ENCODE results near the gene LAYN.

LAYN gene

DNA sequence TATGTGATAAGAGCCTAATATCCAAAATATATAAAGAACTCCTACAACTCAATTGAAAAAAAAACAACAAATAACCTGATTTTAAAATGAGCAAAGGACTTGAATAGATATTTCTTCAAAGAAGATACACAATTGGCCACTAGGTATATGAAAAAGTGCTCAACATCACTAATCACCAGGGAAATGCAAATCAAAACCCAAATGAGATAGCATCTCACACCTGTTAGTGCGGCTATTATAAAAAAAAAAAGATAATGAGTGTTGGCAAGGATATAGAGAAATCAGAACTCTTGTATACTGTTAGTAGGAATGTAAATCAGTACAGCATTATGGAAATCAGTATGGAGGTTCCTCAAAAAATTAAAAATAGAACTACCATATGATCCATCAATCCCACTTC is 55.8 kb downstream of the LAYN start:
- DNase-seq (ENCODE audit: low read depth), result no peak

DNA sequence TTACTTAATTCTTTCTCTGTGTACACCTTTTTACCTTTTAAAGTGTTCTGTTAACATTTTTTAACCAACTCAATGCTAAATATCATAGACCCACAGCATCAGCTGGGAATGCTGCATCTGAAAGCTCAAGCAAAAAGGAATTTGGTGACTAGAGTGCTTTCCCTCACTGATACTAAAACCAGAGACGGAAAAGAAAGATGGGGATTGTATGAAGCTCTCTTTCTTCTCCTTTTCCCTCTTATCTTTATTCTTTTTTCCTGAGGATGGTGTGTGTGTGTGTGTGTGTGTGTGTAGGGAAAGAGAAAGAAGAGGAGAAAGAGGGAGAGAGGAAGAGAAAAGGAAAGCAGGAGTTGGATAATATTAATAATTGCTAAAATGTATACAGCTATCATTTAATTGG is 57.6 kb downstream of the LAYN start:
- no peak for DNase-seq (ENCODE audit: low read depth)

DNA sequence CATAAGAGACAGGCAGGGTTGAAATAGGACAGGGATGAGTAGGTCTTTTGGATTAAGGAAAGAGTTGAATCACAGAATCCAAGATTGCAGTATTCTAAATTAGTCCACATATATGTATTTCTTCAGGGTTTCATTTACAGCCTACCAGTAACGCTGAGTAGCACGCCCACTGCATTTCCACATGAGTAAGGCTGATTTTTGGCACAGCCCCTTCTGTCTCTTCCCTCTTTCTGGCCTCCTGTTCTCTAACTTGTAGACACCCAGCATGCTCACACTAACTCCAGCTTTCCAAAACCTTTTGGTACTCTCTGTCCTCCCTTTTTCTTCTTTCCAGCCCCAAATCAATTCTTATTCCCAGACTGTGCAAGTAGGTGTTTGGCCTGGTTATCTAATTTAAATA is 58.0 kb downstream of the LAYN start:
- DNase-seq (ENCODE audit: low read depth), result no peak

DNA sequence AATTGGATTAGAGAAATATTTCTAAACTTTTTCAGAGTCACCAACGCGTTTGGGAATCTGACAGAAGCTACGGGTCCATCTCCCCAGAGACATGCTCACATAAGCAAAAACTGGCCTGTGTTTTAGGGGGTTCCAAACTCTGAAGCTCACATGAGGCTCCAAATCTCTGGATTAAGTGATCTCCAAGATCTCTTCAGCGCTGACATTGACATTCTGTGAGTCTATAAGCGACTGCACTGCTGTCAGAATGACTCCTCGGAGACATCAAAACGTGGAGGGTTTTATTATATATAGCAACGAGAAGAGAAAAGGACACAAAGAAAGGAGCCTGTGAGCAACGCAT is 61.1 kb downstream of the LAYN start:
- DNase-seq (ENCODE audit: low read depth), result no peak

DNA sequence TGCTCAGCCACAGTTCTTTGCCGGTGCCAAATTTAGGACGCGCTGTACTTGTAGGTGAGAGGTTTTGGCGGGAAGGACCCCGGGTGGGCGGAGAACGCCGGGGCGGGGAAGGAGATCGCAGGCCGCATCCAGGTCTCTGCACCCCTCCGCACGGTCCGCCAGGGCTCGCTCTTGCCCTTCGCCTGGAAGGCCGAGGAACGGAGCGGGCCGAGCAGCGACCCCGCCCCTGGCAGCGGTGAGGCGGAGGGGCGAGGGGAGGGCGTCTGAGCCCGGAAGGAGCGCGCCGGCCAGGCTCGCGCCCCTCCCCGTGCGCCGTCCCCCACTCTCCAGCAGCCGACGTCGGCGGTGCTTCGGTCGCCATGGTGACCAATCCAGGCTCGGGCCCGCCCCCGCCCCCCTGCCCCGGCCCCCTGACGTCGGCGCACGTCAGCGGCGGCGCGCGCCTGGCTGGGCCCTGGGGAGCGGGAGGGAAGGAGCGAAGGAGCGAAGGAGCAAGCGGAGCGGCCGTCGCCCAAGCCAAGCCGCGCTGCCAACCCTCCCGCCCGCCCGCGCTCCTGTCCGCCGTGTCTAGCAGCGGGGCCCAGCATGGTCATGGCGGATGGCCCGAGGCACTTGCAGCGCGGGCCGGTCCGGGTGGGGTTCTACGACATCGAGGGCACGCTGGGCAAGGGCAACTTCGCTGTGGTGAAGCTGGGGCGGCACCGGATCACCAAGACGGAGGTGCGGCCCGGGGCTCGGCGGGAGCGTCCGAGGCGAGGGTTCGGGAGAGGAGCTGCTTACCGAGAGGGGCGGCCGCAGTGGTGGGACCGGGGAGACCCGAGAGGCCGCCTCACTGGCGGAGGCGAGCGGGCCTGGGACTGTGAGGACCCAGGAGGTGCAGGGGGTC is 61.7 kb downstream of the LAYN start, which contains the start of gene SIK2:
Gene SIK2, plus strand, starts transcription at position 471 of the 886 bp plus-strand sequence. Its CDS starts 115 bp downstream, at position 586.
- DNase-seq (ENCODE audit: low read depth), result peak; percentile 82

DNA sequence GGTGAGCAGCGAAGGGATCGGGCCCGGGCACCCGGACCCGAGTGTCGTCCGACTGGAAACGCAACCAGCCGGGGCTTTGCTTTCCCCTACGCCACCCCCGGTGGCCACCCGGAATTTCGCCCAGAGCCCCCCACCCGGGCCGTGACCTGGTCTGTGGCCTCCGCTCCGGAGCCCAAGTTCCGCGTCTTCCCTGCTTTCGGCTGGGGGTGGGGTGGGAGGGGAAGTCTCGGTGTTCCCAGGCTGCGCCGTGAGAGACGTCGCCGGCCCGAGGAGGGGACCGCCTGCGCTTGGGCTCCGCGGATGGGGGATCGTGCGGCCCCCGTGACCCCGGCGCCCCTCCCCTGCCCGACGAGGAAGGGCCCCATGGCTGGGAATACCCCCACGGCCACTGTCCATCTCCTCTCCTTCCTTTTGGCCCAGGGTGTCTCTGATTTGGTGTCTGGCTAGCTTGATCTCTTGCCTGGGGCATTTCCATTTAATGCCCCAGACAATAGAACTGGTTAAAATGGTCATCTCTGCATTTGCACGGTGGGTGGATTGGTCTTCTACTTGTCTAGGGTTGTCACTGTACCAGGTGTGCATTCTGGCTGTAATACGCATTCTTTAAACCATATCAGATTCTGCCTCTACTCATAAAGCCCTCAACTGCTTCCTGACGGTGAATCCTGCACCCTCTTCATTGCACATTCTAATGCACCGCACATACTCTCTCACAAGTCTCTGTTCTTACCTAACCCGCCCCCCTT is 62.5 kb downstream of the LAYN start:
- no peak for DNase-seq (ENCODE audit: low read depth)

DNA sequence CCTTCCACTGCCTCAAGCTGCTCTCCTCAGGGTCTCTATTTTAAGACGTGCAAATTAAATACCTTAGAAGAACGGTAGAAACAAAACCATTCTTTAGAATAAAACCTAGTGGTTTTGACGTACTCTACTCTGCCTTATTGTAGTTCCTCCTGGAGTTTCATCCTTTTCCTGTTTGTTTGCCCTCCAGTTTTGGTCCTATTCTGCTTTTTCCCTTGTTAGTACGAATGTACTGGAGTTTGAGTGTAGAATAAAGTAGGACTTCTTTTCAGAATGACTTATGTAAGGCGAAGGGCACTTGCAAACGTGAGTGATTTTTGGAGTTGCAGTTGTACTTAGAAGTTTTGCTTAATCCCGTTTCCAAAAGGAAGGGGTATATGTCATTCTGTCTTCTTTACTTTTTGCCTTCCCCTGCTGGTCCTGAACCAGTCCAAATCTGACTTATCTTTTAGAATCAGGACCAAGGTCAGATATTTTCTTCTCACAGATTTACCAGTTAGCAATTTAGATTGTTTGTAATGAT is 63.2 kb downstream of the LAYN start:
- DNase-seq (ENCODE audit: low read depth), result no peak

DNA sequence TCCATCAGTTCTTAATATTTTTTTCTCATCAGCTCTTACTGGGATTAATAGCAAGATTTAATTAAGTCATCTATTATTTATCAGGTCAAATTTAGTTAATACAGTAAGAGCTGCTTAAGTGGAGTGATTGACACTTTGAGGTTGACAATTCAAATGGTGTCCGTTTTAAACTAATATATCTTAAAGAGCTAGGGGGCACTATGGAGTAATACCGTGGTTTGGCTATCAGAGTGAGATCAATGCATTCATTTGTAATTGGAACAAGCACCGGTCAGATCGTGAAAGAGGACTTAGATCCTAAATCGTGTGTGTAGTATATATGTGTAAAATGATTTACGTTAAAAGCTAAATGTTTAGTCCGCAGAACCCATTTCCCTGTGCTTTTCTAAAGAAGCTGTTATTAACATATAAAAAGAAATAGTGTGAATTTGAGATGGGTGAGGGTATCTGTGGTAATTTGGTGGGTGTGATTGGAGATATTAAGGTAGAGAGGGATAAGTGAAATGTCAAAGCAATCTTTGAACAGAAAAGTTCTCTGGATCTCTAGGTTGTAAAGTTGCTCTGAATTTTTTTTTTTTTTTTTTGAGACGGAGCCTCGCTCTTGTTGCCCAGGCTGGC is 64.0 kb downstream of the LAYN start:
- no peak for DNase-seq (ENCODE audit: low read depth)

DNA sequence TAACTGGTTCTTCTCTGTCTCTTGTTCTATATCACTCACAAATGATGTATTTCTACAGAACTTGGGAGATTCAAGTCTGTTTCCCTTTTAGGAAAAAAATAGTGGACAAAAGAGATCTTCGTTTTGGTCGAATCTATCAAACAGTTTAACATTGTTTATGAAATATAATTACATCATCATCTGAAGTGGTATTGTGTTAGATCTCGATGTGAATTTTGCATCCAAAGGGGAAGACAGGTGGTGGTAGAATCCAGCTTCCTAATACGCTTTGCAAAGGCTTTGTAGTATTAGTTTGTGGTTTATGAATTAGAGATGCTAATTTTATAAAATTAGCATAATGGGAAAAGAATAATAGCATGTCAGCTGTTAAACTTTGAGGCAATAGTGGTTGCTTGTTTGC is 65.2 kb downstream of the LAYN start:
- no peak for DNase-seq (ENCODE audit: low read depth)

DNA sequence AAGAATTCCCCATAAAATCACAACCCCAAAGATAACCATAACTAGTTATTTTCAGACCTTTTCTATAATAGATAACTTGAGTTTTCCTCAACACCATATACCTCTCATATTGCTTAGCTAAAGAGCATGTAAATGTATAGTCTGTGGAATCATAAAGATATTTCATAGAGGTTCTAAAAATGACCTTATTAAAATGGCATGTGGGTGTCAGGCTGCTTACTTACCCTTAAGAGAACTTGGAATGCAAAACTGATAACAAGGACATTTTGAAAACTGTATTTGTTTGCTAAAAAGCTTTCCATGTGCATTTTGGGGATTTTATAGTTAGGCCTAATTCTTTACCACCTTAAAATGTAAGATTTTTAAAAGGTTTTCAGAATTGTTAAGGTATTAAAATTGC is 66.5 kb downstream of the LAYN start:
- DNase-seq (ENCODE audit: low read depth), result no peak

DNA sequence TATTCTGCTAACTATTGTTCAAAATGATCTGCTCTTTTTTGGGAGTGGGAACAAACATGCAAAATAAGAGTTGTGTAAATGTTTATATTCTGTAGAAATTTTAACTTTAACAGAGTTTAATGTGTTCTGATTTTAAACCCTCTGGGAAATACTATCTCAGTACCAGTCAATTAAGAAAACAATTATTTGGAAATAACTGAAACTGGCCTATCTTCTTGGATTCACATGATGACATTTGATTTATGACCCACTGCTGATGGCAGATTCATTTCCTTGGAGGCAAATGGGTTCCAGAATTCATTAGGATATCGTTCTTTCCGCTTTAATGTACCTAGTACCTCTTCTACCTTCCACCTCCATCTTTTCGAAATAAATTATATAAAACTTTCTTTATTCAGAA is 67.2 kb downstream of the LAYN start:
- DNase-seq (ENCODE audit: low read depth), result no peak
